Adrenal gland (tissue), 12 donors: ENCODE results near the gene TRIM66. TPM values are rescaled to one million over a fixed set of nuclear protein-coding genes. Genes with fewer than 3 reads are reported as not detected.

Experiments used
- DNase-seq, 7 donors: peaks; one replicate each; pipeline ENCODE4 v3.0.0-alpha.2; 2019 to 2020
- H3K27ac ChIP-seq, 5 donors: fragments of 200-600 bp; sonication (generic) in 4 of 5; 1 replicate in 3 of 5; 2 replicates in 2 of 5; pipeline versions ENCODE4 v1.5.1 to v1.8.0; 2016 to 2020; ENCODE audit warnings: mild to moderate bottlenecking in 1 of 5
- H3K27me3 ChIP-seq: fragments of 200-600 bp; 2 replicates; pipeline ENCODE4 v1.8.0; 2021
- H3K36me3 ChIP-seq, 2 donors: fragments of 200-600 bp; replicated peaks in 1 of 2; 1 replicate in 1 of 2; 2 replicates in 1 of 2; pipeline versions ENCODE4 v1.5.1 to v1.8.0; 2018 to 2022
- H3K4me1 ChIP-seq, 2 donors: fragments of 200-600 bp; replicated peaks in 1 of 2; 1 replicate in 1 of 2; 2 replicates in 1 of 2; pipeline versions ENCODE4 v1.5.1 to v1.8.0; 2018 to 2021
- H3K4me3 ChIP-seq, 4 donors: fragments of 200-600 bp; sonication (generic) in 3 of 4; one replicate each; pipeline ENCODE4 v1.5.1; 2016 to 2018
- H3K9me3 ChIP-seq, 3 donors: fragments of 200-600 bp; sonication (generic) in 1 of 3; replicated peaks in 1 of 3; 1 replicate in 2 of 3; 2 replicates in 1 of 3; pipeline versions ENCODE4 v1.5.1 to v1.8.0; 2016 to 2021
- CTCF ChIP-seq, 6 experiments: fragments of 450-650 bp in 4 of 6; fragments of 200-600 bp in 2 of 6; sonication (generic) in 1 of 6; IDR thresholded peaks; 1 replicate in 5 of 6; 2 replicates in 1 of 6; pipeline versions ENCODE4 v1.5.1 to v1.8.0; 2016 to 2021; ENCODE audit warnings: antibody characterized with exemption in 6 of 6, mild to moderate bottlenecking in 2 of 6, moderate library complexity in 1 of 6
- POLR2A ChIP-seq, 2 donors: fragments of 450-650 bp; IDR thresholded peaks; one replicate each; pipeline ENCODE4 v1.6.1; 2017; ENCODE audit warnings: antibody characterized with exemption in 2 of 2, mild to moderate bottlenecking in 2 of 2, moderate library complexity in 1 of 2
- WGBS, 4 donors: extraction: QIAGEN DNeasy Blood & Tissue Kit in 2 of 4; methylation state at CpG; one replicate each; pipeline versions ENCODE4 v1.1.5 to v1.1.7; 2013 to 2017; 5-methylcytosine and 5-hydroxymethylcytosine counted together
- intact Hi-C, 2 donors: fragments of 100-400 bp; cut with DNase I; formaldehyde crosslinking; loops; one replicate each; pipeline versions ENCODE4 v1.14.1 to v1.15.0; 2022 to 2023
- polyA plus RNA-seq, 3 donors: library from polyadenylated mRNA; stranded (reverse); fragments of 200-250 nt in 2 of 3; fragments of 350-450 nt in 1 of 3; fragmentation: Illumina TruSeq in 1 of 3; extraction: RNeasy Lipid Tissue Mini Kit (QIAGEN cat#74804) in 1 of 3; gene quantifications; one replicate each; pipeline ENCODE4 v1.2.3, GENCODE V29; 2013 to 2014
- total RNA-seq, 9 donors: library from RNA; depleted of rRNA in 4 of 9; stranded (reverse); fragments of >200 nt in 4 of 9; fragments of 120-200 nt in 1 of 9; fragmentation: NEBNext Ultra II Directional in 1 of 9; extraction: Animal tissue kit (Norgen Biotek cat#: 25700) in 1 of 9; gene quantifications; one replicate each; pipeline versions ENCODE4 v1.1.0 to v1.2.4, GENCODE V29; 2013 to 2023
- donor health status: healthy with polysubstance abuse.
- donor health status: Bipolar disorder and iron deficiency.
- donor health status: DM: yes; HTN: yes; CAD: no.
- donor health status: DM: no; HTN: no; CAD: no.
- donor health status: DM: no; HTN: no; CAD: no.
- donor health status: DM: yes; HTN: yes; CAD: no.

TRIM66 gene
- total and polyA plus RNA-seq, 12 donors: 3.6 to 18.4 (median 8.3) TPM

GRCh38 chr11:8720868-8721608 is 38.6 kb upstream of the TRIM66 start:
- DNase-seq: no peak
- peaks cover 0 to 19% of the 10 kb centered on the region in 2 donors for H3K36me3 ChIP-seq
- intact Hi-C loops: no loop called here
- H3K27me3 ChIP-seq: no peaks in the 10 kb centered on the region
- no peaks in the 10 kb centered on the region for H3K9me3 ChIP-seq
- 75 to 78% (median 76%) methylated on average over 3 to 5 of the region's 5 CpGs for WGBS, 4 donors
- peaks cover 45 to 84% of the 10 kb centered on the region in 2 donors for H3K4me1 ChIP-seq
- H3K27ac ChIP-seq: peak overlapping the region in 4 of 5 donors; percentile 29 to 90 (median 68)
- H3K4me3 ChIP-seq: no peak overlapping the region
- TF ChIP-seq POLR2A (IDR thresholded peaks at IDR 0.05) (no peak), CTCF (IDR thresholded peaks at IDR 0.05) (no peak)

GRCh38 chr11:8720352-8720751 is 37.9 kb upstream of the TRIM66 start:
- peaks cover 0 to 15% of the 10 kb centered on the region in 2 donors for H3K36me3 ChIP-seq
- H3K4me1 ChIP-seq: peaks cover 52 to 91% of the 10 kb centered on the region in 2 donors
- no peaks in the 10 kb centered on the region for H3K9me3 ChIP-seq
- H3K27me3 ChIP-seq: no peaks in the 10 kb centered on the region
- H3K4me3 ChIP-seq: no peak overlapping the region
- no peak for DNase-seq
- peak overlapping the region; percentile 1 to 90 (median 48) for H3K27ac ChIP-seq
- 69 to 87% (median 77%) methylated on average over 3 of the region's 3 CpGs for WGBS, 4 donors
- intact Hi-C loops: no loop called here
- TF ChIP-seq CTCF (IDR thresholded peaks at IDR 0.05) (no peak), POLR2A (IDR thresholded peaks at IDR 0.05) (no peak)

DNA sequence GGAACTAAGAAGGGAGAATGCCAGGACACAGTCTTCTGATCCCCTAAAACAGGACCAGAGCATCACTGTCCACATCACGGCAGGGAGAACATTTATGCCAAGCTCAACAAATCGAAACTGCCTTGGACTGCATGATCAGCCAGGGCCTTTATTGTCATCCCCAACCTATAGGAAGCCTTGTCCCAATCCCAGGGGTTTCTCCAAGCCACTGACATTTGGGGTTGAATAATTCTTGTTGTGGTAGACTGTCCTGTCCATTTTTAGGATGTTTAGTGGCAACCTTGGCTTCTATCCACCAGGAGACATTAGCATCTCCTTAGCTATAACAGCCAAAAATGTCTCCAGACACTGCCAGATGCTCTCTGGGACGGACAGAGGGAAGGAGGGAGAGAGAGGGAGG is 37.3 kb upstream of the TRIM66 start:
- no peaks in the 10 kb centered on the region for H3K27me3 ChIP-seq
- peaks cover 57 to 94% of the 10 kb centered on the region in 2 donors for H3K4me1 ChIP-seq
- H3K9me3 ChIP-seq: no peaks in the 10 kb centered on the region
- intact Hi-C loops: no loop called here
- DNase-seq: peak in 1 of 7 donors; percentile 38
- TF ChIP-seq CTCF (IDR thresholded peaks at IDR 0.05) (no peak), POLR2A (IDR thresholded peaks at IDR 0.05) (no peak)
- H3K36me3 ChIP-seq: peaks cover 0 to 19% of the 10 kb centered on the region in 2 donors
- no peak overlapping the region for H3K4me3 ChIP-seq
- peak overlapping the region; percentile 1 to 90 (median 48) for H3K27ac ChIP-seq
- WGBS, 4 donors: 30 to 50% (median 37%) methylated on average over 3 of the region's 3 CpGs

DNA sequence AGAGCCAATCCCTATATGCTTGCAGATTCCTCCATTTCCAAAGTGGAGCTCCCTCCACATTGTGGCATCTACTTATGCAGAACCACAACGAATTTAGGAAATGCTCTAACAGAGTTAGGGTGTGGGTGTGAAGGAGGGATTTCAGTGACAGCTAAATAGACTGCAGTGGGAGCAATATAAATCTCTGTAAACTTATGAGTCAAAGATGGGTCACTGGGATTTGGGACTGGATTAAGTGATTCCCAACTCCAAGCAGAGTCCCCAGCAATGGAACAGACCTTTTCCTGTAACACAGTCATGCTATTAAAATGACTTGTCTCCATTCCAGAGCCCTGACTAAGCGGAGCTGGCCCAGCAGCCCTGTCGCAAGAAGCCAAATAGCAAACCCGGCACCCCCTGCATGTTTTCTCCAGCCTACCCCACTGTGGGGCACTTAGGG is 36.8 kb upstream of the TRIM66 start:
- peak overlapping the region; percentile 81 to 90 (median 83) for H3K27ac ChIP-seq
- TF ChIP-seq POLR2A (IDR thresholded peaks at IDR 0.05): peak in 1 of 2 donors; percentile 44
- TF ChIP-seq CTCF (IDR thresholded peaks at IDR 0.05): no peak
- peaks cover 52 to 89% of the 10 kb centered on the region in 2 donors for H3K4me1 ChIP-seq
- 11 to 32% (median 31%) methylated on average over 2 to 4 of the region's 4 CpGs for WGBS, 4 donors
- peak in 6 of 7 donors; percentile 80 to 88 (median 82) for DNase-seq
- intact Hi-C loops: no loop called here
- no peaks in the 10 kb centered on the region for H3K9me3 ChIP-seq
- peaks cover 0 to 21% of the 10 kb centered on the region in 2 donors for H3K36me3 ChIP-seq
- no peak overlapping the region for H3K4me3 ChIP-seq
- no peaks in the 10 kb centered on the region for H3K27me3 ChIP-seq
